ENCODE data around the gene CCR4.
"Not testable (repeated sequence)": the region's sequence is repeated elsewhere in the genome, so short reads cannot be mapped to it uniquely, and the experiment has no call there.

CCR4 gene

DNA sequence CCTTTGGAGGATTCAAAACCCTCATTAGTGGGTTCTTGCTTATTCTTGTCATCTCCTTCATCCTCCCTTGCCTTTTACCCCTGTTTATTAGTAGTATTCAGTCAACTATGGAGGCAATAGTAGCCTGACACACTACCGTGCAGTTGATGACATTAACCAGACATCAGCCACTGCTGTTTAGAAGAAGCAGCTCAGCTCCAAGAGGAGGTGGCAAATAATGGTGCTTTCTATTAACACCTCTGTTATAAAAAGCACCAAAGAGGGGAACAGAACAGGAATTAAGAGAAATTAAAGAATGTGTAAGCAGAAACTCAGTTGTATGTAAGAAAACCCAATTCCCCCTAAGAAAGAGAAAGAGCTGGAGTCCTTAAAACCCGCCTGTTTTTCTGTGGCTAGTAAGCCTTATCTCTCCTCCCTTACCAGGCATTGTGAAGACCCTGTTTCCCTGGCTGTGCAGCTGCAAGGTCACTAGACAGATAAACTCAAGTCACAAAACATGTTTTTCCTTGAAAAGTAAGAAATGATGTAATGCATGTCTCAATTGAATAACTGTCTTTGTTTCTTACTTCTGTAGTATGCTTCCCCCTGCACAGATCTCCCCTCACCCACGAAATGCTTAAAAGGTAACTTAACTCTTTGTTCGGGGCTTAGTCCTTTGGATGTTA lies 21.2 kb downstream of the CCR4 start:
- H3K4me3 ChIP-seq (replicated peaks in 1 of 2; ENCODE audit: low read depth in 2 of 2, low read length in 2 of 2), result no peak overlapping the region
- no peak for TF ChIP-seq CTCF (IDR thresholded peaks at IDR 0.05; ENCODE audit: low read depth, low read length)
- DNase-seq (ENCODE audit: low read depth in 2 of 2), result no peak

DNA sequence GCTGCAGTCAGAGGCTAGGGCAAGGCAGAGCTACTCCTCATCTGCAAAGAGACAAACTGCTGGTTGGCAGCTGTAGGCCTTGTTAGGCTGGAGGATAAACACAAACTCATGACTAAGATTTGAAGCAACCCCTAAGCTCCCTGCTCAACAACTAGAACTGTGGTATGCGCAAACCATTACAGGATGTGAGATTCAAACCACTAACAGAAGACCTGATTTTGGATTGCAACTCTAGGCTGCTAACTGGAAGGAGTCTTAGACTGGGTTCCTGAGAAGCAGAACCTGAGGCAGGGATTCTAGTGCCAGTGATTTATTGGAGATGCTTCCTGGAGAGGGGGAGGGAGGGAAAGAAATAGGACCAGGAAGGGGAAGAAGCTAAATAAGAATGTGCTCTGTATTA lies 22.5 kb downstream of the CCR4 start:
- no peak overlapping the region for H3K4me3 ChIP-seq (replicated peaks in 1 of 2; ENCODE audit: low read depth in 2 of 2, low read length in 2 of 2)
- no peak for TF ChIP-seq CTCF (IDR thresholded peaks at IDR 0.05; ENCODE audit: low read depth, low read length)
- DNase-seq (ENCODE audit: low read depth in 2 of 2), result peak in 1 of 2 donors; percentile 17

GRCh38 chr3:32975891-32976595 lies 24.6 kb downstream of the CCR4 start:
- DNase-seq (ENCODE audit: low read depth in 2 of 2), result no peak
- TF ChIP-seq CTCF (IDR thresholded peaks at IDR 0.05; ENCODE audit: low read depth, low read length), result no peak
- no peak overlapping the region for H3K4me3 ChIP-seq (replicated peaks in 1 of 2; ENCODE audit: low read depth in 2 of 2, low read length in 2 of 2)

DNA sequence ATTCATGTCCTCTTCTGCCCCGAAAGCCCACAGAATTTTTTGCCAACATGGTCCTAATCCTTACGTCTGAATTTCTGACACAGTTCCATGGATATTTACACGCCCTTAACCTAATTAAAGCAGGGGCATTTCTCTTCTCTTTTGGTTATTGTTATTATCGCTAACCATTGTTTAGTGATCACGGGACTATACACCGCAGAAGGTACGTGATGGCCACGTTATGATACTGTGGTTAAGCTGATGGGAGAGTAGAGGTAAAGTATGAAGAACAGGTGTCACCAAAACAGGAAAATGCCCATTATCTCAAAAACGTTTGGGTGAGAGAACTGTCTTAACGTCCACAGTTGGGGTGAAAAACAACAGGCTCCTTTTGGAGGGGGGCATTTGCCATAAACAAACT lies 26.4 kb downstream of the CCR4 start:
- no peak overlapping the region for H3K4me3 ChIP-seq (replicated peaks in 1 of 2; ENCODE audit: low read depth in 2 of 2, low read length in 2 of 2)
- no peak for TF ChIP-seq CTCF (IDR thresholded peaks at IDR 0.05; ENCODE audit: low read depth, low read length)
- no peak for DNase-seq (ENCODE audit: low read depth in 2 of 2)

- no peak for TF ChIP-seq CTCF (IDR thresholded peaks at IDR 0.05; ENCODE audit: low read depth, low read length)
- DNase-seq (ENCODE audit: low read depth in 2 of 2), result no peak
- no peak overlapping the region for H3K4me3 ChIP-seq (replicated peaks in 1 of 2; ENCODE audit: low read depth in 2 of 2, low read length in 2 of 2)
Observed at GRCh38 chr3:32978331-32978730, 26.9 kb downstream of the CCR4 start.

DNA sequence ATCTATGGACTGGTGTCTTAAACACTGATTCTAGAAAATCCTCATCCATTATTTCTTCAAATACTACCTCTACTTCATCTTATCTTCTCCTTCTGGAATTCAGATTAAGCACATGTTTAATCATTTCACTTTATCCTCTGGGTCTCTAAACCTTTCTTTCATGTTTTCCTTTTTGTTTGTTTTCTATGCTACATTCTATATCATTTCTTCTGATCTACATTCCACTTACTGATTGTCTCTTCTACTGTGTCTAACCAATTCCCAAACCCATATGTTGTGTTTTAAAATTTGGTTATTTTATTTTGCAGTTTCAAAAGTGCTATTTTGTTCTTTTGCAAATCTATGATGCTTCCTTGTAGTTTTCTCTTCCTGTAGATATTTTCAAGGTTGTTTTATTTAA lies 31.7 kb downstream of the CCR4 start:
- TF ChIP-seq CTCF (IDR thresholded peaks at IDR 0.05; ENCODE audit: low read depth, low read length), result no peak
- no peak overlapping the region for H3K4me3 ChIP-seq (replicated peaks in 1 of 2; ENCODE audit: low read depth in 2 of 2, low read length in 2 of 2)

GRCh38 chr3:32984918-32985317 lies 33.5 kb downstream of the CCR4 start:
- DNase-seq (ENCODE audit: low read depth in 2 of 2), result not testable (repeated sequence)

More for the DNA sequence above, 31.7 kb downstream of the CCR4 start:
- DNase-seq (ENCODE audit: low read depth in 2 of 2), result no peak

More at GRCh38 chr3:32984918-32985317, 33.5 kb downstream of the CCR4 start:
- not testable (repeated sequence) for H3K4me3 ChIP-seq (replicated peaks in 1 of 2; ENCODE audit: low read depth in 2 of 2, low read length in 2 of 2)
